ENCODE data around the gene CTAGE9. TPM values are rescaled to one million over a fixed set of nuclear protein-coding genes. Genes with fewer than 3 reads are reported as not detected.
A peak's percentile ranks its signal among the peaks of the same experiment; 100 is the strongest.
"Not testable (repeated sequence)": the region's sequence is repeated elsewhere in the genome, so short reads cannot be mapped to it uniquely, and the experiment has no call there.

The CTAGE9 gene, protein sequence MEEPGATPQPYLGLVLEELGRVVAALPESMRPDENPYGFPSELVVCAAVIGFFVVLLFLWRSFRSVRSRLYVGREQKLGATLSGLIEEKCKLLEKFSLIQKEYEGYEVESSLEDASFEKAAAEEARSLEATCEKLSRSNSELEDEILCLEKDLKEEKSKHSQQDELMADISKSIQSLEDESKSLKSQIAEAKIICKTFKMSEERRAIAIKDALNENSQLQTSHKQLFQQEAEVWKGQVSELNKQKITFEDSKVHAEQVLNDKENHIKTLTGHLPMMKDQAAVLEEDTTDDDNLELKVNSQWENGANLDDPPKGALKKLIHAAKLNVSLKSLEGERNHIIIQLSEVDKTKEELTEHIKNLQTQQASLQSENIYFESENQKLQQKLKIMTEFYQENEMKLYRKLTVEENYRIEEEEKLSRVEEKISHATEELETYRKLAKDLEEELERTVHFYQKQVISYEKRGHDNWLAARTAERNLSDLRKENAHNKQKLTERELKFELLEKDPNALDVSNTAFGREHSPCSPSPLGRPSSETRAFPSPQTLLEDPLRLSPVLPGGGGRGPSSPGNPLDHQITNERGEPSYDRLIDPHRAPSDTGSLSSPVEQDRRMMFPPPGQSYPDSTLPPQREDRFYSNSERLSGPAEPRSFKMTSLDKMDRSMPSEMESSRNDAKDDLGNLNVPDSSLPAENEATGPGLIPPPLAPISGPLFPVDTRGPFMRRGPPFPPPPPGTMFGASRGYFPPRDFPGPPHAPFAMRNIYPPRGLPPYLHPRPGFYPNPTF
- total RNA-seq: not detected

DNA sequence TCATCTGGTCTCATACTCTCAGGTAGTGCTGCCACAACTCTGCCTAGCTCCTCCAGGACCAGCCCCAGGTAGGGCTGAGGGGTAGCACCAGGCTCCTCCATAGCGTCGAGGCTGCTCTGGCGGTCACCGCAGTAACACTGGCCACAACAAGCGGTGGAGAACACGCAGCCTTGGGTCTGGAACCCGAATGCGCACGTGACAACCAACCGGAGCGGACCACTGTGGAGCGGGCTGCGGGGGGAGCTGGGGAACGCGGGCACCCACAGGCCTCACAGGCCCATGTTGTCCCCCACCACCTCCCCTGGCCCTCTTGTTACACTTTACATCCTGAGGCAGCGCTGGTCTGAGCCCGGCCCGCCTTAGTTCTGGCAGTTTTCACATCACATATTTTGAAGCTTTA lies at the start of gene CTAGE9:
Gene CTAGE9, minus strand, starts transcription at position 101 of the 400 bp plus-strand sequence. Its CDS starts 0 bp downstream, at position 101.
- ATAC-seq, H3K9me3 Mint-ChIP-seq, H3K36me3 Mint-ChIP-seq: not testable (repeated sequence)

DNA sequence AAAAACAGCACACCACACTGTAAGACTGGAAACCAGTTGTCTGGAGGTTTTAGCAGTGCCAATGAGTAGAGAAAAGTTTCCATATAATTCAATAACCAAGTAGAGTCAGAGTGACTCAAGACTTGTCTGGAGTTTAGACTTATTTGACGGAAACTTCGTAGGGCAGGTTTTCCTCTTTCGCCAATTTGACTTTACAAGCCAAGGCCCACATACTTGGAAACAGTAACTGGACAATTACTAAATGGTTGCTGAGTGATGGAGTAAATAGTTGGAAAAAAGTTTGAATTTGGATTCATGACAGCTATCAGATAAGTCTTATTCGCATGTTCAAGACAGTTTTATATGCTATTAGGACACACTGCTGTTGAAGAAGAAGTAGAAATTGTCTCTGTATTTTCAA lies 48.1 kb upstream of the CTAGE9 start:
- ATAC-seq: no peak
- Mint-ChIP-seq H3K27ac (no peak overlapping the region), H3K9me3 (no peaks in the 10 kb centered on the region), H3K36me3 (no peaks in the 10 kb centered on the region)
- no peak for DNase-seq (ENCODE audit: low spot score in 2 of 2)

More for the DNA sequence above, at the start of gene CTAGE9:
- H3K27ac Mint-ChIP-seq; DNase-seq (ENCODE audit: low spot score in 2 of 2): not testable (repeated sequence)

DNA sequence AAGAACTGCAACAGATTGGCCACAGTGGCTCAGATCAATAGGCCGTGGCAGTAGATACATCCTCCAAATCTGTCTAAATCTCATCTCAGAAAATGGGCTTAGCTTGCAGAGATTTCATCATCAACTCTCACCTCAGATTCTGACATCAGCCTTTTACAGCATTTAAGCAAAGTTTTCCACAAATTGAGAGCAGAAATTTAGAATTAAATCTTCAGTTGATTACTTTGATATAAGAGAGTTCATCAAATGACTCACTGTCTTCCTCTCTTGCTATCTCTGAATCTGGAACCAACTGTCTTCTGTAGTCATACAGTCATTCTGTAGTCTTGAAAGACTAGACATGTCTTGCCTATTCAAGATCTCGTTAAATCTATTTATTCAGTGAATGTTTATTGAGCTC lies 45.2 kb upstream of the CTAGE9 start:
- H3K27ac Mint-ChIP-seq: no peak overlapping the region
- no peaks in the 10 kb centered on the region for H3K36me3 Mint-ChIP-seq
- ATAC-seq: no peak
- DNase-seq (ENCODE audit: low spot score in 2 of 2): no peak
- H3K9me3 Mint-ChIP-seq: no peaks in the 10 kb centered on the region

DNA sequence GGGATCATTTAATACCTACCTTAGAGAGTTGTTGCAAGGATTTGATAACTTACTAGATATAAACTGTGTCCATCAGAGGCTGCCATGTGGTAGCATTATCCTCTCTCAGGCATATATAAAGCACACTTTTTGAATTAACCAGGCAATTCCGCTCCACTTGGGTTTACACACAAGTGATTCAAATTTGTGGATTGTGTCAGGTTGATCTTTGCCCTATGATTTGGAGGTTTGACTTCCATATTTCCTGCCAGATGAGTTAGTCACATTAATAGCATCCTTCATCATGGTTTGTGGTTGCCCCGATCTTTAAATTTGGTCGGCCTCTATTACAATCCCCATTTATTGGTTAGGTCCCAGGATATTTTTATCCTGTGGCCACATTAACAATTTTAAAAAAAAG lies 44.8 kb upstream of the CTAGE9 start:
- DNase-seq (ENCODE audit: low spot score in 2 of 2) (no peak), ATAC-seq (no peak)
- Mint-ChIP-seq H3K36me3 (no peaks in the 10 kb centered on the region), H3K9me3 (no peaks in the 10 kb centered on the region), H3K27ac (no peak overlapping the region)

DNA sequence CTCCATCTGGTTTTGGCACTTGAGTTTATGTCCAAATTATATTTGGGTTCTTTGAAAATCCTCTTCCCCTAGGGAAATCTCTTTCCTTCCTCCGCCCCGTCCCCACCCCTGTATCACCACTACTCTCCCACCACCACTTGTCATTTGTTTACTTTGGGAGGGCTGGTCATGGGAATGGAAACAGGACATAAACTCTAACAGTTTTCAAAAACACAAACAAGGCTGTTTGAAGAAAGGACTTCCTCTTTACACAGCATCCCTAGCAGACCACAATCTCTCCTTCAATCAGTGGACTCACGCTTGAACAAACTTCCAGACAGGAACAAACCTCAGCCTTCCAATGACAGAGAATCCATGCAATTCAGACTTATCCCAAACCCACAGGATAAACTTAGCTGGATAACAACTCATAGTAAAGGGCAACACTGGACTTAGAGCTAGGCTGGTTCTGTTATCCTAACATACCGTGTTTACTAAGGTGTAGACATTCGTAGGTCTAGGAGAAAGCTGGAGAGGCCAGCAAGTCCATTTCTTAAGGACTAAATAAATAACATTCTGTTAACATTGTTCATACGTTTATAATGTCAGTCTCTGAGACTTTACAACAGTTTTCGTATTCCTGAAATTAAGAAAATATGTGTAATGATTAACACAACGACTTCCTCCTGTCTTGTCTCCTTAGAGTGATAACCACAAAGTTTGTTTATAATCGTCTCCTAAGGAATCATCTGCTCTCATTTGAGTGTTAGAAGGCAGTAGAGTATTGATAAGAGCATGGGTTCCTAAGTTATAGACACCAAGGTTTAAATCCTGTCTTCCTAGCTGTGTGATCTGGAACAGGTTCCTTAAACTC lies 44.1 kb upstream of the CTAGE9 start:
- ATAC-seq (no peak), DNase-seq (ENCODE audit: low spot score in 2 of 2) (no peak)
- Mint-ChIP-seq H3K9me3 (no peaks in the 10 kb centered on the region), H3K36me3 (no peaks in the 10 kb centered on the region), H3K27ac (no peak overlapping the region)

DNA sequence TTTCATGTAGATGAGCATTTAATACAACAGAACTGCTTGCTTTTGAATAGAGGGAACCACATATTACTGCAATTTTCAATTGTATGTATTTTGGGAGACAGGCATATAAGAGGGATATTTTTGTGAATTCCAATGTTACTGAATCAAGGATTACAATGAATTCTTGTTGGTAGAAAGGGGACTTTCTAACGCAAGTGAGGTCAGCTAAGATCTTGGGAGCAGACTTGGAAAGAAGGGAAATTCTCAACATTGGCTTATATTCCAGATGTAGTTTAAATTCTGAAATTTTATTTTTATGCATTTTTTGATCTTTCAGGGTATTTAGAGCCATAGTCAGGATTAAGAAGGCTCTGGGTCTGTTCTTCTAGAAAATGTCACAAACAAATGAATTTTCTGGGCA lies 43.3 kb upstream of the CTAGE9 start:
- Mint-ChIP-seq H3K9me3 (no peaks in the 10 kb centered on the region), H3K36me3 (no peaks in the 10 kb centered on the region), H3K27ac (no peak overlapping the region)
- DNase-seq (ENCODE audit: low spot score in 2 of 2) (no peak), ATAC-seq (no peak)

DNA sequence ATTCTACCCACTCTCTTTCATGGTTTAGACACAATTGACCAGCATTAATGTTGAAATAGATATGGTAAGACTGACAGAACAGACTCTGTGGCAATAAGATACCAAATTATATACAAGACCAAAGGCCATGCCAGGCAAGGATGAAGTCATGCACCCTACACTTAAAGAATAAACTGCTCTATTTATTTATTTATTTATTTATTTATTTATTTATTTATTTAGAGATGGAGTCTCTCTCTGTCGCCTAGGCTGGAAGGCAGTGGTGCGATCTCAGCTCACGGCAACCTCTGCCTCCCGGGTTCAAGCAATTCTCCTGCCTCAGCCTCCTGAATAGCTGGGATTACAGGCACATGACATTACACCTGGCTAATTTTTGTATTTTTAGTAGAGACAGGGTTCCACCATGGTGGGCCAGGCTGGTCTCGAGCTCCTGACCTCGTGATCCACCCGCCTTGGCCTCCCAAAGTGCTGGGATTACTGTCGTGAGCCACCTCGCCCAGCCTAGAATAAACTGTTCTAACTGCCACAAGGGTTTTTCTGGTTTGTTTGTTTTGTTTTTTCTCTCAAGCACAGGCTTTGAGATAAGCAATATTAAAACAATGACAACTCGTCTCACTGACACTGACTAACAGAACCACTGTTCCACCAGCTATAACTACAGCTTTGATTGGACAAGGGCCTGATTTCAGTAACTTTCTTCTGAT lies 40.3 kb upstream of the CTAGE9 start:
- DNase-seq (ENCODE audit: low spot score in 2 of 2); H3K36me3 Mint-ChIP-seq; H3K9me3 Mint-ChIP-seq; H3K27ac Mint-ChIP-seq; ATAC-seq: not testable (repeated sequence)

DNA sequence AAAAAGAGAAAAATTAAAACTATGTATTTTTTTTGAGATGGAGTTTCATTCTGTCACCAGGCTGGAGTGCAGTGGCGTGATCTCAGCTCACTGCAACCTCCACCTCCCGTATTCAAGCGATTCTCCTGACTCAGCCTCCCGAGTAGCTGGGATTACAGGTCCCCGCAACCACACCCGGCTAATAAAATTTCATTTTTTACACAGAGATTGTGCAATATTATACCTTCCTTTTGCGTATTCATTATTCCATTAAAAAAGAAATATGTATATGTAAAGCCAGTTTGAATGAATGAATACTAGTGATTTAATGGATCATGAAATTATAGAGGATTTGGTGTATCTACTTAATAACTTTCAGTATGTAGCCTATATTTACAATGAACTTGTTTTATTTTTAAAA lies 38.2 kb upstream of the CTAGE9 start:
- no peak for ATAC-seq
- no peak for DNase-seq (ENCODE audit: low spot score in 2 of 2)
- no peaks in the 10 kb centered on the region for H3K36me3 Mint-ChIP-seq
- no peaks in the 10 kb centered on the region for H3K9me3 Mint-ChIP-seq
- H3K27ac Mint-ChIP-seq: no peak overlapping the region

DNA sequence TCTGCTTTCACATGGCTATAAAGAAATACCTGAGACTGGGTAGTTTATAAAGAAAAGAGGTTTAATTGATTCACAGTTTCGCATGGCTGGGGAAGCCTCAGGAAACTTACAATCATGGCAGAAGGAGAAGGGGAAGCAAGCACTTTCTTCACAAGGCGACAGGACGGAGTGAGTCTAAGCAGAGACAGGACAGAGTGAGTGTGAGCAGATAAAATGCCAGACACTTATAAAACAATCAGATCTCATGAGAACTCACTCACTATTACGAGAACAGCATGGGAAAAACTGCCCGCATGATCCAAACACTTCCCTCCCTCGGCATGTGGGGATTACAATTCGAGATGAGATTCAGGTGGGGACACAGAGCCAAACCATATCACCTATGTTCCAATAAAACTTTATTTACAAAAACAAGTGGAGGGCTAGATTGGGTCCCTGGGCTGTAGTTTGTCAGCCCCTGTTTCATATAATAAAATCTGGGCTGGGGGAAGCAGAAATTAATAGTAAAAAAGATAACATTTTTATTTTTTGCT lies 37.1 kb upstream of the CTAGE9 start:
- peak overlapping the region in 1 of 2 donors; percentile 7 for H3K27ac Mint-ChIP-seq
- no peaks in the 10 kb centered on the region for H3K36me3 Mint-ChIP-seq
- DNase-seq (ENCODE audit: low spot score in 2 of 2): no peak
- H3K9me3 Mint-ChIP-seq: no peaks in the 10 kb centered on the region
- ATAC-seq: no peak

DNA sequence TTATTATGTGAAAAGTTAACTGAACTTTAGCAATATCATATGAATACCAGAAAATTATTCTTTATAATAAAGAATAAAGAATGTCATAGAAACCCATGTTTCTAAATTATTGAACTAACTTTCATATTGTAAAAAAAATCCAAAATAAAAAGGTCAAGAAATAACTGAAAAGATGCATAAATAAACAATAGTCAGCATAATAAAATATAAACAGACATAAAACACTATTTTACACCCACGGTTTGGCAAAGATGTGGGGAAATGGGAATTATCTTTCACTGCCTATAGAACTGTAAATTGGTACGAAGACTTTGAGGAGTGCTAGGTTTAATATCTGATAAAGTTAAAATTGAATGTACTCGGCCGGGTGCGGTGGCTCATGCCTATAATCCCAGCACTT lies 34.7 kb upstream of the CTAGE9 start:
- Mint-ChIP-seq H3K27ac (no peak overlapping the region), H3K9me3 (no peaks in the 10 kb centered on the region), H3K36me3 (peaks cover 0 to 4% of the 10 kb centered on the region in 2 donors)
- DNase-seq (ENCODE audit: low spot score in 2 of 2): no peak
- no peak for ATAC-seq

DNA sequence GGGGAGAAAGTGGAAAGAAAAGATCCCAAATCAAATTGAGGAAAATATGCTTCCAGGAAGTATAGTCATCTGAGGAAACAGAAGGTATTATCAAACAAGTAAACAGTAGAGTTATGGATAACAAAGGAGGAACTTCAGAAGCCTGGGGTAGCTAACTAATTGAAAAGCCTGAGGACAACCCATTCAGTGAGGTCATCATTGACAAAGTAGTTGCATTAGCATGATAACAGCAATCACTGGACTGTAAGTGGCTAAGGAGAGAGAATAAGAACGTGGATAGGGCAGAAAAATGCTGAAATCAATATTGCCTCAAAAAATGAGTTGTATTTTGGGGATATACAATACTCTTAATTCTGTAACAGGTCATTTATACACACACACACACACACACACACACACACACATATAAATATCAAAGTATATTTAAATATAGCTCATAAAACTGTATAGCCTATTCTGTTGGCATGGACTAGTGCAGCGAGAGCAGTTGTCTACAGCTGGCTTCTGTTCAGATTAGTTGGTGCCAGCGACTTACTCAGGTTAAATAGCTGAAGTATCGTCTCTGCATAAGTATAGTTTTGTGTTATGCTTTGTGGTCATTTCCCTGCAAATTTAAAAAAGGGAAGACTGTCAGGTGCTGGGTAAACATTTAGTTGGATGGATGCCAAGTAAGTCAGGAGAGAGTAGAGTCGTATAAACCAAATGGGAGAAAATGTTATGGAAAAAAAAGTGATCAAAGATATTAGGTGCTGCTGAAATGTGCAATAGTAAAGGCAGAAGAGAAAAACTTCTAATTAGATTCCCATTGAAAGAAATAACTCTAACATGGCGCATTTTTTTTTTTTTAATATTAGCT lies 33.8 kb upstream of the CTAGE9 start:
- ATAC-seq (no peak), DNase-seq (ENCODE audit: low spot score in 2 of 2) (no peak)
- no peaks in the 10 kb centered on the region for H3K9me3 Mint-ChIP-seq
- peaks cover 0 to 4% of the 10 kb centered on the region in 2 donors for H3K36me3 Mint-ChIP-seq
- no peak overlapping the region for H3K27ac Mint-ChIP-seq

DNA sequence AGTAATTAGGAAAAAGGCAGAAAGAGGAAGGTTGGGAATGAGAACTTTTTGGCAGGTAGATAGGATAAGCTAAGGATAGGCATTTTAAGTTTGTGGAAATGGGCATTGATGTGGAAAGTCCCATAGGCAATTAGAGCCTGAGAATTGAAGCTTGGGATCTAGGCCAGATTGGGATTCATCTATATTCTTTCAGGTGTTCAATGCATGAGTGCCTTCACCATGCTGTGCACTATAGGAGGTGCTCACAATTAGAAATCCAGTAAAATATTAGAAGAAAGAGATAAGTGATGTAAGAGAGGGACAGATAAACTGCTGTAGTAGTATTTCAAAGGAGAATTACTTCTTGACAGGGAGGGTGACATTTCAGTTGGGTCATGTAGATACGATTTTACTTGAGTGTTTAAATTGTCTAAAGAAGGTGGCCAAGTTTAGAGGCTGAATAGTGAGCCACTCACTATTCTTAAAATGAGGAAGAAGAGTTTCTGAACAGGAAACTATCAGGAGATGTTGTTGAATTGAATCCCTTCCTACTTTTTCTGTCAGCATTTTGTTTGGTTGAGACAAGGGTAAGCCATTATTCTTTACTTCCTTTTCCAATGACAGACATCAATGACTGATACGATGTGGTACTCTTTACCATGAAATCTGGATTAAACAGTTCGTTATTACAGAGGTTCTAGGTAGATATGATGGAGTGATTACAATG lies 31.0 kb upstream of the CTAGE9 start:
- H3K27ac Mint-ChIP-seq: no peak overlapping the region

DNA sequence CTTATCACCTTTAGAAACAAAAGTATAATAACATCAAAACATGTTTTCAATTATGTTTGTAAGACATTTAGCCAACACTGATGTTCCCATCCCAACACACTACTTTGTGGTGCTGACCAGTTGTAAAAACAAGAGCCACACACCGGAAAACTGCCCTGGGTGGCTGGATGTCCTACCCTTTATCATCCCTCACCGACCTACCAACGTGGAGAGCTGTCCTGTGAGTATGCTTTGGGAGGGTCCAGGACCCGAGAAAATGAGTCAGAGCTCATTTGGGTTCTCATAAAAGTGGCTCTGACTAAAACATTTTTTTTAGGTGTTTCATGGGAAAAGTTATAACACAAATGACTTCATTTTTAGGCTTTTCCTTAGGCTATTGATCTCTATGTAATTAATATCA lies 29.3 kb upstream of the CTAGE9 start:
- ATAC-seq (no peak), DNase-seq (ENCODE audit: low spot score in 2 of 2) (no peak)
- Mint-ChIP-seq H3K9me3 (no peaks in the 10 kb centered on the region), H3K36me3 (peaks cover 0 to 4% of the 10 kb centered on the region in 2 donors), H3K27ac (no peak overlapping the region)

More for the DNA sequence above, 31.0 kb upstream of the CTAGE9 start:
- peaks cover 0 to 4% of the 10 kb centered on the region in 2 donors for H3K36me3 Mint-ChIP-seq
- ATAC-seq: no peak
- DNase-seq (ENCODE audit: low spot score in 2 of 2): no peak
- no peaks in the 10 kb centered on the region for H3K9me3 Mint-ChIP-seq

DNA sequence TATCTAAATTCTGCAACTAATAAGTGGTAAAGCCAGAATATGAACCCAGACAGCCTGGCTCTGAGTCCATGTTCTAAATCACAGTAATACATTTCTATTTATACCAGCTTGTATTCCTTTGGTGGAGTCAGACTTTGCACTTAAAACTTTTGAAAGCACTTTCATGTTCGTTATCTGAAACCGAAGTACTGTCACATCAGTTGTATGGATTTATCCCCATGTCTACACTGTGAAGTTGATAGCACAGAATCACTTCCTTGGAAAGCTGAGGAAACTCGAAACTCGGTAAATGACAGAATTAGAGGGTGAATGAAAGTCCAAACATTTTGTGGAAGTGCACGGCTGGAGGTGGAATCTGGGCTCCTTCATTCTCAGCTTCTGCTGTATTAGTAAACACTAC lies 28.3 kb upstream of the CTAGE9 start:
- Mint-ChIP-seq H3K36me3 (peaks cover 0 to 4% of the 10 kb centered on the region in 2 donors), H3K27ac (no peak overlapping the region), H3K9me3 (no peaks in the 10 kb centered on the region)
- DNase-seq (ENCODE audit: low spot score in 2 of 2): no peak
- no peak for ATAC-seq

DNA sequence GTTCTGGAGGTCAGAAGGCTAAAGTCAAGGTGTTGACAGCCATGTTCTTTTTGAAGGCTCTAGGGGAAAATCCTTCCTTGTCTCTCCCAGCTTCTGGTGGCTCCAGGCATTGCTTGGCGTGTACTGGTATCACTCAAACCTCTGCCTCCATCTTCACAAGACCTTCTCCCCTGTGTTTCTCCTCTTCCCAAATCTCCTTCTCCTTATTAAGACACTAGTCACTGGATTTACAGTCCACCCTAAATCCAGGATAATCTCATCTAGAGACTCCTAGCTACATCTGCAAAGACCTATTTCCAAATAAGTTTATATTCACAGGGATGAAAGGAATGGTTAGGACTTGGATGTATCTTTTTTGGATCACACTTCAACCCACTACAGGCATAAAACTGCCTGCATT lies 26.0 kb upstream of the CTAGE9 start:
- Mint-ChIP-seq H3K36me3 (no peaks in the 10 kb centered on the region), H3K27ac (no peak overlapping the region), H3K9me3 (no peaks in the 10 kb centered on the region)
- DNase-seq (ENCODE audit: low spot score in 2 of 2) (no peak), ATAC-seq (no peak)

Data from activated naive CD4-positive, alpha-beta T cell treated with anti-CD3 and anti-CD28 coated beads, Interleukin-2, amount 50 U/mL, for 72 hours (primary cell).